Body of pancreas (tissue), 4 donors: ENCODE data around the gene ENTPD6. TPM values are rescaled to one million over a fixed set of nuclear protein-coding genes. Genes with fewer than 3 reads are reported as not detected.

Source experiments
- ATAC-seq: fragments of 150-250 bp; one replicate; pipeline ENCODE4 v1.9.1; 2016
- DNase-seq, 4 donors: peaks; one replicate each; pipeline ENCODE4 v3.0.0-alpha.2; 2019
- H3K27ac ChIP-seq, 4 donors: fragments of 200-600 bp; sonication (generic); 1 replicate in 3 of 4; 2 replicates in 1 of 4; pipeline versions ENCODE4 v1.5.1 to v1.6.1; 2016 to 2019; ENCODE audit warnings: mild to moderate bottlenecking in 1 of 4, mixed read lengths in 1 of 4, moderate library complexity in 1 of 4
- H3K27me3 ChIP-seq, 2 donors: fragments of 200-600 bp; sonication (generic); one replicate each; pipeline ENCODE4 v1.6.0; 2016; ENCODE audit warnings: mild to moderate bottlenecking in 1 of 2
- H3K36me3 ChIP-seq, 2 donors: fragments of 200-600 bp; sonication (generic); replicated peaks in 1 of 2; 2 replicates each; pipeline ENCODE4 v1.5.1; 2016; ENCODE audit warnings: low read depth in 2 of 2; ENCODE audit not compliant: insufficient read depth in 1 of 2
- H3K4me1 ChIP-seq: fragments of 200-600 bp; sonication (generic); one replicate; pipeline ENCODE4 v1.6.0; 2016
- H3K4me3 ChIP-seq, 2 donors: fragments of 200-600 bp; sonication (generic); 1 replicate in 1 of 2; 2 replicates in 1 of 2; pipeline ENCODE4 v1.5.1; 2016 to 2019
- H3K9me3 ChIP-seq, 3 donors: fragments of 200-600 bp; sonication (generic); 1 replicate in 2 of 3; 2 replicates in 1 of 3; pipeline ENCODE4 v1.5.1; 2016
- POLR2A ChIP-seq, 3 donors: fragments of 450-650 bp; IDR thresholded peaks; one replicate each; pipeline ENCODE4 v1.6.1; 2016; ENCODE audit warnings: antibody characterized with exemption in 3 of 3, mild to moderate bottlenecking in 2 of 3
- WGBS, 2 donors: methylation state at CpG; one replicate each; pipeline ENCODE4 v1.1.5; 2017; 5-methylcytosine and 5-hydroxymethylcytosine counted together
- intact Hi-C: fragments of 100-400 bp; cut with DNase I; formaldehyde crosslinking; loops from one replicate; pipeline ENCODE4 v1.15.1; 2023
- total RNA-seq, 2 donors: library from RNA; depleted of rRNA; stranded (reverse); fragments of >200 nt; gene quantifications; one replicate each; pipeline ENCODE4 v1.1.0, GENCODE V29; 2016
- TF ChIP-seq, protein P1 (sequence below), 7 experiments: fragments of 450-650 bp in 4 of 7; fragments of 200-600 bp in 3 of 7; sonication (generic) in 3 of 7; IDR thresholded peaks; one replicate each; pipeline ENCODE4 v1.5.1; 2016 to 2019; ENCODE audit warnings: antibody characterized with exemption in 7 of 7

Gene ENTPD6
- total RNA-seq, 2 donors from 2014 or later: 59.9 to 79.8 TPM

DNA sequence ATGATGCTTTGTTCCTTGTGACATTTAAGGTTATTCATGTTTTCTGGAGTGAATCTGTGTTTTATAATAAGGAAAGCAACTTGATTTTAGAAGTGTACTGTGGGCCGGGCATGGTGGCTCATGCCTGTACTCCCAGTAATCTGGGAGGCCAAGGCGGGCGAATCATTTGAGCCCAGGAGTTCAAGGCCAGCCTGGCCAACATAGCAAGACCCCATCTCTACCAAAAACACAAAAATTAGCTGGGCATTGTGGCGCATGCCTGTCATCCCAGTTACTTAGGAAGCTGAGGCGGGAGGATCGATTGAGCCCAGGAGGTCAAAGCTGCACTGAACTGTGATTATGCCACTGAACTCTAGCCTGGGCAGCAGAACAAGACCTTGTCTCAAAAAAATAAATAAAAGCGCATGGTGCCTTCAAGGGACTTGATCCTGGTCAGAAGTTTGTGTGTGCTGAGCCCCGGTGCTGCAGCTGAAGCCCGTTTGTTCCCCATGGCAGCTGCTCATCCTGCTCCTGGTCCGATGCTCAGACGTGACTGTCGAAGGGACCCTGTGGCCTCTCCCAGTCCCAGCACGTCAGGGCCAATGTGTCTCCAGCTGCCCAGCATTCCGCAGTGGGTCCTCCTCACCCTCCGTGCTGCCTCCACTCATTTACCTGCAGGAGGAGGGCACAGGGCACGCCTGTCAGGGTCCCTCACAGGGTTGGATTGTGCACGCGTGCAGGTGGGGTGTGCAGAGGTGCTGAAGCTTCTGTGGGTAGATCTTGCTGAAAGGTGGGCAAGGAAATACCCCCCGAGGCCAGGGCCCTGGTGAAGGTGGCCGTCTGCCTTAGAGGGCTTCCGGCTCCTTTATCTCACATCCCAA, 18.3 kb downstream of the ENTPD6 start:
- no peaks in the 10 kb centered on the region for H3K9me3 ChIP-seq
- ATAC-seq: no peak

DNA sequence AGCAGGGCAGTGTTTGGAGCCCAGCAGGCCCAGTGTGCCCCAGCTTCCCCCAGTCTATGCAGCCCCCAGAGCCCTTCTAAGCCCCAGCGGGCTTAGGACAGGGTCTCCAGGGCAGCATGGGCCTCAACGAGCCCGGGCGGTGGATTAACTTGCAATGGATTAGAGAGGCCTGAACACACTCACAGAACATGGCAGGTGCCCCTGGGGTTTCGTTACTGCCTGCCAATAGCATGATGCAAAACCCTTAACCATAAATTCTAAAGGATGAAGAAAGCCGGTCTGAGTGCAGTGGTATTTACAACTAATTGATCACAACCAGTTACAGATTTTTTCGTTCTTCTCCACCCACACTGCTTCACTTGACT, 18.9 kb downstream of the ENTPD6 start:
- WGBS, 2 donors: 74 to 78% methylated on average over 4 to 7 of the region's 7 CpGs
- Histone ChIP-seq H3K36me3 (peaks cover 6 to 41% of the 10 kb centered on the region in 2 donors), H3K27ac (no peak overlapping the region), H3K27me3 (no peaks in the 10 kb centered on the region), H3K4me1 (no peaks in the 10 kb centered on the region), H3K4me3 (no peak overlapping the region), H3K9me3 (no peaks in the 10 kb centered on the region)
- no peak for DNase-seq
- TF ChIP-seq POLR2A (IDR thresholded peaks at IDR 0.05): no peak
- TF ChIP-seq, protein P1, sequence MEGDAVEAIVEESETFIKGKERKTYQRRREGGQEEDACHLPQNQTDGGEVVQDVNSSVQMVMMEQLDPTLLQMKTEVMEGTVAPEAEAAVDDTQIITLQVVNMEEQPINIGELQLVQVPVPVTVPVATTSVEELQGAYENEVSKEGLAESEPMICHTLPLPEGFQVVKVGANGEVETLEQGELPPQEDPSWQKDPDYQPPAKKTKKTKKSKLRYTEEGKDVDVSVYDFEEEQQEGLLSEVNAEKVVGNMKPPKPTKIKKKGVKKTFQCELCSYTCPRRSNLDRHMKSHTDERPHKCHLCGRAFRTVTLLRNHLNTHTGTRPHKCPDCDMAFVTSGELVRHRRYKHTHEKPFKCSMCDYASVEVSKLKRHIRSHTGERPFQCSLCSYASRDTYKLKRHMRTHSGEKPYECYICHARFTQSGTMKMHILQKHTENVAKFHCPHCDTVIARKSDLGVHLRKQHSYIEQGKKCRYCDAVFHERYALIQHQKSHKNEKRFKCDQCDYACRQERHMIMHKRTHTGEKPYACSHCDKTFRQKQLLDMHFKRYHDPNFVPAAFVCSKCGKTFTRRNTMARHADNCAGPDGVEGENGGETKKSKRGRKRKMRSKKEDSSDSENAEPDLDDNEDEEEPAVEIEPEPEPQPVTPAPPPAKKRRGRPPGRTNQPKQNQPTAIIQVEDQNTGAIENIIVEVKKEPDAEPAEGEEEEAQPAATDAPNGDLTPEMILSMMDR (IDR thresholded peaks at IDR 0.05): no peak
- ATAC-seq: no peak
- intact Hi-C loops: no loop called here

More for the DNA sequence above, 18.3 kb downstream of the ENTPD6 start:
- WGBS, 2 donors: 90 to 92% methylated on average over 15 to 21 of the region's 21 CpGs
- Histone ChIP-seq H3K27ac (no peak overlapping the region), H3K4me1 (no peaks in the 10 kb centered on the region), H3K36me3 (peaks cover 6 to 39% of the 10 kb centered on the region in 2 donors), H3K4me3 (no peak overlapping the region), H3K27me3 (no peaks in the 10 kb centered on the region)
- intact Hi-C loops: no loop called here
- no peak for TF ChIP-seq POLR2A (IDR thresholded peaks at IDR 0.05)
- TF ChIP-seq, protein P1 (IDR thresholded peaks at IDR 0.05): no peak
- DNase-seq: no peak

DNA sequence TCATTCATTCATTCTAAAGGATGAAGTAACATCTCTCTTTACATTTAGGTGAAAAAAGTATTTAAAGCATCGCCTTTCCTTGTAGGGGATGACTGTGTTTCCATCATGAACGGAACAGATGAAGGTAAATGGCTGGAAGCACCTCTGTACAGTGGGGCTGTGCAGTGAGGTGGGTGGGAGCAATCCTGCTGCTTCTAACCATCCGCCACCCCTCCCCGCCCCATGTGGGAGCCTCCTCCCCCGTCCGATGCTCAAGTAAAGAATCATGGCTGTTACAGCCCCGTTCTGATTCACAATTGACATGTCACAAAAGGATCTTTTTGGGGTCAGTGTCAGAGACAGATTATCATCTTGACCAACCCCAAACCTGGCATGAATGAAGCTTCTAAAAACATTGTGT, 19.3 kb downstream of the ENTPD6 start:
- Histone ChIP-seq H3K4me1 (peaks cover 1% of the 10 kb centered on the region), H3K27ac (no peak overlapping the region), H3K36me3 (peaks cover 6 to 41% of the 10 kb centered on the region in 2 donors), H3K9me3 (no peaks in the 10 kb centered on the region), H3K27me3 (no peaks in the 10 kb centered on the region), H3K4me3 (no peak overlapping the region)
- intact Hi-C loops: no loop called here
- ATAC-seq: no peak
- no peak for DNase-seq
- 94% methylated on average over 7 of the region's 7 CpGs for WGBS, 2 donors
- TF ChIP-seq POLR2A (IDR thresholded peaks at IDR 0.05): no peak
- TF ChIP-seq, protein P1 (IDR thresholded peaks at IDR 0.05): no peak

DNA sequence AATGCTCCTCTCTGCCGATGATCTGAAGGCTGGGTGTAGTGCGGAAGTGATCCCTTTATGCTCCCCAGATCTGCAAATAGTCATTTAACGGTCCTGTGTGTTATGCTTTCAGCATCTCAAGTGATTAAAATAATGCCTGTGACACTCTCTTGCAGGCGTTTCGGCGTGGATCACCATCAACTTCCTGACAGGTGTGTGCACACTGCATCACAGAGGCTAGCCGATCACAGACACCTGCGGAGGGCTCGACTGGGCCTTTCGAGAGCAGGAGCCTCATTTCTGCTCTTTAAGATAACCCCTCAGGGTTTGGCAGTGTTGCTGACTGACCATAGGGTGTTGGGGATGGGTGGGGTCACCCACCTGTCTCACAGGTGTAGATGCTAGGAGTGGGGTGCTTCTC, 20.0 kb downstream of the ENTPD6 start:
- whole genome bisulfite sequencing, 2 donors: 93 to 97% methylated on average over 4 to 10 of the region's 10 CpGs
- no peak for ATAC-seq
- intact Hi-C loops: no loop called here
- peaks cover 8% of the 10 kb centered on the region for H3K4me1 ChIP-seq
- no peak overlapping the region for H3K27ac ChIP-seq
- no peak for TF ChIP-seq POLR2A (IDR thresholded peaks at IDR 0.05)
- TF ChIP-seq, protein P1 (IDR thresholded peaks at IDR 0.05): no peak
- H3K9me3 ChIP-seq: no peaks in the 10 kb centered on the region
- H3K27me3 ChIP-seq: no peaks in the 10 kb centered on the region
- H3K36me3 ChIP-seq: peaks cover 6 to 41% of the 10 kb centered on the region in 2 donors
- no peak overlapping the region for H3K4me3 ChIP-seq
- no peak for DNase-seq
